Lower leg skin (tissue), 3 donors: Measurements from ENCODE around the gene FOXO6.

Experiments
- CTCF ChIP-seq, 3 donors: fragments of 450-650 bp; IDR thresholded peaks; one replicate each; pipeline ENCODE4 v1.5.1; 2016; ENCODE audit warnings: antibody characterized with exemption in 3 of 3, mild to moderate bottlenecking in 3 of 3, moderate library complexity in 2 of 3
- POLR2A ChIP-seq, 2 donors: fragments of 450-650 bp; IDR thresholded peaks; one replicate each; pipeline ENCODE4 v1.6.1; 2016 to 2017; ENCODE audit warnings: antibody characterized with exemption in 2 of 2, mild to moderate bottlenecking in 1 of 2, moderate library complexity in 1 of 2

- TF ChIP-seq CTCF (IDR thresholded peaks at IDR 0.05) (no peak), POLR2A (IDR thresholded peaks at IDR 0.05) (no peak)
Observed at GRCh38 chr1:41343790-41344699, 17.2 kb upstream of the FOXO6 start.
